ENCODE data around the gene MUC6. TPM values are rescaled to one million over a fixed set of nuclear protein-coding genes. Genes with fewer than 3 reads are reported as not detected.

Gene MUC6
- total RNA-seq, 1 experiment from 2014 or later, result 0.07 TPM

- no TSS peak for BruUV-seq (replicated peaks)
- TF ChIP-seq CTCF (conservative IDR thresholded peaks at IDR 0.05) (no peak), EZH2 (IDR thresholded peaks at IDR 0.05; ENCODE audit: low read depth) (no peak)
- no peaks in the 10 kb centered on the region for H4K20me1 ChIP-seq (ENCODE audit: insufficient read depth)
Observed at GRCh38 chr11:1003159-1003558, 33.4 kb downstream of the MUC6 start.

GRCh38 chr11:1002406-1002984 is 34.0 kb downstream of the MUC6 start:
- H3K79me2 ChIP-seq (ENCODE audit: low read depth), result no peaks in the 10 kb centered on the region
- TF ChIP-seq CTCF (conservative IDR thresholded peaks at IDR 0.05) (no peak), EZH2 (IDR thresholded peaks at IDR 0.05; ENCODE audit: low read depth) (no peak)
- no peak for DNase-seq
- no TSS peak for BruUV-seq (replicated peaks)
- no peak overlapping the region for H3K4me3 ChIP-seq
- H4K20me1 ChIP-seq (ENCODE audit: insufficient read depth), result no peaks in the 10 kb centered on the region
- H3K4me2 ChIP-seq, result no peak overlapping the region
- no peak overlapping the region for H2AFZ ChIP-seq
- H3F3A ChIP-seq (ENCODE audit: insufficient read depth, low read depth), result no peaks in the 10 kb centered on the region
- H3K4me1 ChIP-seq (replicated peaks; ENCODE audit: insufficient read depth), result no peaks in the 10 kb centered on the region
- POLR2A ChIA-PET (ENCODE audit: unreplicated experiment), result no interaction called here
- intact Hi-C loops (cut with micrococcal nuclease; ENCODE audit: unreplicated experiment), result no loop called here
- no peaks in the 10 kb centered on the region for H3K27me3 ChIP-seq (ENCODE audit: insufficient read depth, low read depth)
- CTCF ChIA-PET, result no interaction called here
- no peak overlapping the region for H3K27ac ChIP-seq
- H3K36me3 ChIP-seq (ENCODE audit: low read depth), result no peaks in the 10 kb centered on the region
- no peaks in the 10 kb centered on the region for H3K9me3 ChIP-seq (ENCODE audit: insufficient read depth, low read depth)
- H3K9me2 ChIP-seq (ENCODE audit: insufficient read depth), result no peaks in the 10 kb centered on the region

More at GRCh38 chr11:1003159-1003558, 33.4 kb downstream of the MUC6 start:
- Histone ChIP-seq H3K4me2 (no peak overlapping the region), H3K36me3 (ENCODE audit: low read depth) (no peaks in the 10 kb centered on the region), H3K4me1 (replicated peaks; ENCODE audit: insufficient read depth) (no peaks in the 10 kb centered on the region), H3K9me3 (ENCODE audit: insufficient read depth, low read depth) (no peaks in the 10 kb centered on the region), H3K27ac (no peak overlapping the region), H3K79me2 (ENCODE audit: low read depth) (no peaks in the 10 kb centered on the region), H3K9me2 (ENCODE audit: insufficient read depth) (no peaks in the 10 kb centered on the region), H2AFZ (no peak overlapping the region), H3K4me3 (no peak overlapping the region), H3F3A (ENCODE audit: insufficient read depth, low read depth) (no peaks in the 10 kb centered on the region), H3K27me3 (ENCODE audit: insufficient read depth, low read depth) (no peaks in the 10 kb centered on the region)
- intact Hi-C loops (cut with micrococcal nuclease; ENCODE audit: unreplicated experiment), result no loop called here
- POLR2A ChIA-PET (ENCODE audit: unreplicated experiment), result no interaction called here
- CTCF ChIA-PET, result no interaction called here
- no peak for DNase-seq

GRCh38 chr11:1001617-1002405 is 34.7 kb downstream of the MUC6 start:
- no peaks in the 10 kb centered on the region for H3K36me3 ChIP-seq (ENCODE audit: low read depth)
- ChIA-PET CTCF (no interaction called here), POLR2A (ENCODE audit: unreplicated experiment) (no interaction called here)
- H3K27me3 ChIP-seq (ENCODE audit: insufficient read depth, low read depth), result no peaks in the 10 kb centered on the region
- no peak overlapping the region for H3K4me3 ChIP-seq
- no TSS peak for BruUV-seq (replicated peaks)
- H3K79me2 ChIP-seq (ENCODE audit: low read depth), result no peaks in the 10 kb centered on the region
- H3K9me2 ChIP-seq (ENCODE audit: insufficient read depth), result no peaks in the 10 kb centered on the region
- no peak overlapping the region for H3K4me2 ChIP-seq
- TF ChIP-seq CTCF (conservative IDR thresholded peaks at IDR 0.05) (no peak), EZH2 (IDR thresholded peaks at IDR 0.05; ENCODE audit: low read depth) (no peak)
- H4K20me1 ChIP-seq (ENCODE audit: insufficient read depth), result no peaks in the 10 kb centered on the region
- H3K4me1 ChIP-seq (replicated peaks; ENCODE audit: insufficient read depth), result no peaks in the 10 kb centered on the region
- DNase-seq, result no peak
- no peaks in the 10 kb centered on the region for H3F3A ChIP-seq (ENCODE audit: insufficient read depth, low read depth)
- no peak overlapping the region for H2AFZ ChIP-seq
- no peak overlapping the region for H3K27ac ChIP-seq
- H3K9me3 ChIP-seq (ENCODE audit: insufficient read depth, low read depth), result no peaks in the 10 kb centered on the region
- intact Hi-C loops (cut with micrococcal nuclease; ENCODE audit: unreplicated experiment), result no loop called here
